Psoas muscle (tissue), 8 donors: ENCODE results near the gene JAML. TPM values are rescaled to one million over a fixed set of nuclear protein-coding genes. Genes with fewer than 3 reads are reported as not detected.

Experiments used
- ATAC-seq, 4 donors: fragments of 200-7000 bp; cut with Tn5 transposase; one replicate each; pipeline ENCODE4 v1.9.1; 2020; ENCODE audit warnings: moderate library complexity in 3 of 4, mild to moderate bottlenecking in 2 of 4
- DNase-seq, 2 donors: peaks; one replicate each; pipeline ENCODE4 v3.0.0-alpha.2; 2020
- H3K27ac ChIP-seq: fragments of 200-600 bp; one replicate; pipeline ENCODE4 v1.8.0; 2022
- H3K27me3 ChIP-seq, 3 donors: fragments of 200-600 bp in 1 of 3; one replicate each; pipeline versions ENCODE4 v1.6.1 to v1.8.0; 2013 to 2022; ENCODE audit warnings: low read length in 2 of 3, mild to moderate bottlenecking in 2 of 3, moderate library complexity in 1 of 3; ENCODE audit not compliant: insufficient read depth in 3 of 3
- H3K36me3 ChIP-seq, 2 donors: fragments of 200-600 bp in 1 of 2; one replicate each; pipeline versions ENCODE4 v1.6.1 to v1.8.0; 2013 to 2022; ENCODE audit warnings: low read depth in 1 of 2, mild to moderate bottlenecking in 1 of 2, moderate library complexity in 1 of 2; ENCODE audit not compliant: insufficient read depth in 1 of 2
- H3K4me1 ChIP-seq: fragments of 200-600 bp; one replicate; pipeline ENCODE4 v1.8.0; 2022
- H3K4me3 ChIP-seq: fragments of 200-600 bp; one replicate; pipeline ENCODE4 v1.8.0; 2022; ENCODE audit warnings: mild to moderate bottlenecking
- H3K9me3 ChIP-seq: fragments of 200-600 bp; one replicate; pipeline ENCODE4 v1.8.0; 2022
- CTCF ChIP-seq: fragments of 200-600 bp; IDR thresholded peaks from one replicate; pipeline ENCODE4 v1.8.0; 2022; ENCODE audit warnings: antibody characterized with exemption
- WGBS, 3 donors: extraction: QIAGEN DNeasy Blood & Tissue Kit; methylation state at CpG; one replicate each; pipeline versions ENCODE4 v1.1.6 to v1.1.7; 2013; 5-methylcytosine and 5-hydroxymethylcytosine counted together
- intact Hi-C, 2 donors: fragments of 100-400 bp; cut with DNase I; formaldehyde crosslinking; loops; one replicate each; pipeline versions ENCODE4 v1.11.0 to v1.14.2; 2022
- long read RNA-seq, 2 donors: library from polyadenylated mRNA; unstranded; transcript quantifications; one replicate each; pipeline ENCODE4 v2.0.0, GENCODE V29; 2021
- polyA plus RNA-seq, 3 donors: library from polyadenylated mRNA; stranded (reverse); fragments of 200-250 nt; gene quantifications; one replicate each; pipeline ENCODE4 v1.2.3, GENCODE V29; 2013
- total RNA-seq, 4 donors: library from RNA; stranded (reverse); fragmentation: NEBNext Ultra II Directional in 2 of 4; extraction: Animal tissue kit (Norgen Biotek cat#: 25700) in 2 of 4; gene quantifications; one replicate each; pipeline versions ENCODE4 v1.2.1 to v1.2.4, GENCODE V29; 2021 to 2023
- donor health status: healthy with polysubstance abuse.
- donor health status: DM: no; HTN: no; CAD: no; lungs with moderate emphysema.
- donor health status: Bipolar disorder and iron deficiency.
- donor health status: healthy.
- donor health status: DM: yes; HTN: yes; CAD: no.
- donor health status: DM: no; HTN: no; CAD: no.
- donor health status: DM: no; HTN: no; CAD: no.
- donor health status: DM: yes; HTN: yes; CAD: no.

The JAML gene
- total RNA-seq (1 to 10 TPM in 2 of 4 donors, under 1 TPM in 2; 0.48 to 1.8 (median 1.1) TPM), polyA plus RNA-seq (under 1 TPM; 0.21 to 0.36 (median 0.25) TPM)
- long read RNA-seq, donor 1, result 0 reads
- long read RNA-seq, donor 2, partial matches to known transcripts, result 1 of 1 reads
- long read RNA-seq, donor 2, other reads (novel, unspliced or antisense), result 0 of 1 reads

GRCh38 chr11:118224511-118225188 lies at the start of gene JAML:
Gene JAML, minus strand, starts transcription at chr11:118225011. Its CDS starts 10,145 bp downstream, at chr11:118214866.
- intact Hi-C loops, result no loop called here
- no peak within 1 kb of the TSS for H3K27ac ChIP-seq
- H3K4me1 ChIP-seq, result no peaks in the 10 kb centered on the region
- DNase-seq (no peak), ATAC-seq (no peak)
- TF ChIP-seq CTCF, result no peak
- H3K27me3 ChIP-seq, result peaks cover 2 to 16% (median 4%) of the 10 kb centered on the region in 3 donors
- 49 to 63% (median 60%) methylated on average over 6 of the region's 6 CpGs for WGBS, 3 donors
- no peaks in the 10 kb centered on the region for H3K9me3 ChIP-seq
- H3K4me3 ChIP-seq, result peak within 1 kb of the TSS; percentile 6
- no peaks in the 10 kb centered on the region for H3K36me3 ChIP-seq

GRCh38 chr11:118274186-118274585 lies 49.4 kb upstream of the JAML start:
- no peak for TF ChIP-seq CTCF
- no peak overlapping the region for H3K27ac ChIP-seq

GRCh38 chr11:118272001-118272400 lies 47.2 kb upstream of the JAML start:
- Histone ChIP-seq H3K9me3 (no peaks in the 10 kb centered on the region), H3K4me1 (no peaks in the 10 kb centered on the region), H3K27ac (no peak overlapping the region), H3K4me3 (no peak overlapping the region), H3K27me3 (peaks cover 0 to 21% (median 16%) of the 10 kb centered on the region in 3 donors), H3K36me3 (no peaks in the 10 kb centered on the region)
- TF ChIP-seq CTCF, result no peak
- no peak for DNase-seq
- 56 to 62% (median 59%) methylated on average over 2 of the region's 2 CpGs for WGBS, 3 donors
- ATAC-seq, result no peak
- intact Hi-C loops, result no loop called here

More at GRCh38 chr11:118274186-118274585, 49.4 kb upstream of the JAML start:
- Histone ChIP-seq H3K36me3 (no peaks in the 10 kb centered on the region), H3K4me3 (no peak overlapping the region), H3K4me1 (no peaks in the 10 kb centered on the region), H3K9me3 (no peaks in the 10 kb centered on the region), H3K27me3 (peaks cover 0 to 21% (median 18%) of the 10 kb centered on the region in 3 donors)
- intact Hi-C loops, result no loop called here
- ATAC-seq, result no peak
- 78 to 86% (median 86%) methylated on average over 2 of the region's 2 CpGs for WGBS, 3 donors
- no peak for DNase-seq

GRCh38 chr11:118267486-118267885 lies 42.7 kb upstream of the JAML start:
- no peaks in the 10 kb centered on the region for H3K9me3 ChIP-seq
- intact Hi-C loops, result no loop called here
- no peak overlapping the region for H3K4me3 ChIP-seq
- no peaks in the 10 kb centered on the region for H3K36me3 ChIP-seq
- peaks cover 1 to 38% (median 6%) of the 10 kb centered on the region in 3 donors for H3K27me3 ChIP-seq
- no peak for ATAC-seq
- TF ChIP-seq CTCF, result no peak
- DNase-seq, result no peak
- H3K4me1 ChIP-seq, result no peaks in the 10 kb centered on the region
- 80 to 87% (median 83%) methylated on average over 4 of the region's 4 CpGs for WGBS, 3 donors
- H3K27ac ChIP-seq, result no peak overlapping the region
